Endothelial cell of umbilical vein (primary cell): Measurements from ENCODE around the gene PROB1. TPM values are rescaled to one million over a fixed set of nuclear protein-coding genes. Genes with fewer than 3 reads are reported as not detected.

ENCODE experiments used
- BruUV-seq: library from RNA; stranded (reverse); fragments of 400-500 nt; replicated peaks from 2 replicates; lab custom pipeline; 2021; lab: Mats Ljungman, UMichigan
- CTCF ChIA-PET: fragments of 300-600, 350-600 bp; sonication (Branson Sonifier 250); formaldehyde crosslinking; loops from one replicate; lab custom pipeline; 2021; ENCODE audit warnings: antibody characterized with exemption, inconsistent platforms; lab: Charles Lee
- POLR2A ChIA-PET: fragments of 300-600, 350-600 bp; sonication (Branson Sonifier 250); formaldehyde crosslinking; loops from one replicate; lab custom pipeline; 2021; ENCODE audit warnings: antibody characterized with exemption, inconsistent platforms; lab: Charles Lee
- DNase-seq: peaks from one replicate; pipeline ENCODE4 v3.0.0-alpha.2; 2011; ENCODE audit warnings: low read depth, low spot score
- FAIRE-seq: peaks from 2 replicates; lab custom pipeline; 2011; peaks lifted over from hg19 to GRCh38; lab: Jason Lieb, UNC
- H2AFZ ChIP-seq: 2 replicates; pipeline ENCODE4 v1.6.0; 2012; ENCODE audit warnings: low read depth, low read length, control low read depth, inconsistent platforms
- H3K27ac ChIP-seq: 2 replicates; pipeline ENCODE4 v1.5.1; 2011; ENCODE audit warnings: low read depth, mild to moderate bottlenecking, control low read depth, low read length, moderate library complexity; ENCODE audit not compliant: insufficient read depth
- H3K27me3 ChIP-seq, 2 experiments: 2 replicates each; pipeline versions ENCODE4 v1.6.0 to v1.6.1; 2011; ENCODE audit warnings: low read length in 2 of 2, mixed read lengths in 1 of 2; ENCODE audit not compliant: control insufficient read depth in 2 of 2, insufficient read depth in 2 of 2
- H3K36me3 ChIP-seq, 2 experiments: 2 replicates in 1 of 2; 3 replicates in 1 of 2; pipeline ENCODE4 v1.5.1; 2011; ENCODE audit warnings: low read length in 2 of 2, mild to moderate bottlenecking in 1 of 2, moderate library complexity in 1 of 2; ENCODE audit not compliant: control insufficient read depth in 2 of 2, insufficient read depth in 2 of 2; ENCODE audit errors: extremely low read depth in 1 of 2
- H3K4me1 ChIP-seq: 3 replicates; pipeline ENCODE4 v1.5.1; 2011; ENCODE audit warnings: mild to moderate bottlenecking, low read length; ENCODE audit not compliant: control insufficient read depth, insufficient read depth; ENCODE audit errors: extremely low read depth
- H3K4me2 ChIP-seq: 2 replicates; pipeline ENCODE4 v1.6.1; 2011; ENCODE audit warnings: low read length, control low read depth, mixed read lengths; ENCODE audit not compliant: insufficient read depth
- H3K4me3 ChIP-seq, 3 experiments: fragments of 200-600 bp in 1 of 3; sonication (generic), shearing (Covaris generic) in 1 of 3; replicated peaks in 1 of 3; 2 replicates each; pipeline ENCODE4 v1.5.1; 2011 to 2016; ENCODE audit warnings: control low read depth in 3 of 3, low read length in 3 of 3, mild to moderate bottlenecking in 2 of 3, inconsistent platforms in 1 of 3, low read depth in 1 of 3, moderate library complexity in 1 of 3; ENCODE audit not compliant: insufficient read depth in 1 of 3
- H3K79me2 ChIP-seq: 2 replicates; pipeline ENCODE4 v1.6.0; 2012; ENCODE audit warnings: low read length, inconsistent platforms; ENCODE audit not compliant: control insufficient read depth, insufficient read depth
- H3K9ac ChIP-seq: replicated peaks from 2 replicates; pipeline ENCODE3; 2011; ENCODE audit warnings: low read length, control low read depth; ENCODE audit not compliant: insufficient read depth; ENCODE audit errors: extremely low read depth
- H3K9me1 ChIP-seq: replicated peaks from 3 replicates; pipeline ENCODE4 v1.6.0; 2011; ENCODE audit warnings: mild to moderate bottlenecking, low read length; ENCODE audit not compliant: control insufficient read depth, insufficient read depth; ENCODE audit errors: extremely low read depth
- H3K9me3 ChIP-seq: replicated peaks from 2 replicates; pipeline ENCODE4 v1.5.1; 2012; ENCODE audit warnings: low read length, inconsistent platforms; ENCODE audit not compliant: control insufficient read depth, insufficient read depth
- H4K20me1 ChIP-seq: replicated peaks from 2 replicates; pipeline ENCODE3; 2011; ENCODE audit warnings: mild to moderate bottlenecking, low read length; ENCODE audit not compliant: control insufficient read depth, insufficient read depth; ENCODE audit errors: extremely low read depth
- EZH2 ChIP-seq: IDR thresholded peaks from 2 replicates; pipeline ENCODE4 v1.6.1; 2012; ENCODE audit warnings: borderline replicate concordance, low read depth, mild to moderate bottlenecking, moderate library complexity, low read length, inconsistent platforms; ENCODE audit not compliant: severe bottlenecking
- FOS ChIP-seq: IDR thresholded peaks from 2 replicates; pipeline ENCODE4 v1.6.1; 2011; ENCODE audit warnings: mild to moderate bottlenecking, low read length, moderate library complexity, borderline replicate concordance; ENCODE audit not compliant: insufficient read depth
- GATA2 ChIP-seq: IDR thresholded peaks from 2 replicates; pipeline ENCODE4 v1.7.0; 2011; ENCODE audit warnings: low read depth, mild to moderate bottlenecking, moderate library complexity, mixed read lengths, low read length; ENCODE audit not compliant: insufficient read length, insufficient read depth
- JUN ChIP-seq: IDR thresholded peaks from 2 replicates; pipeline ENCODE4 v1.6.1; 2011; ENCODE audit warnings: borderline replicate concordance, low read depth; ENCODE audit not compliant: insufficient read length, insufficient read depth
- MYC ChIP-seq: IDR thresholded peaks from one replicate; pipeline ENCODE4 v1.6.1; 2011; ENCODE audit warnings: mild to moderate bottlenecking, low read depth, low read length
- POLR2A ChIP-seq: IDR thresholded peaks from 2 replicates; pipeline ENCODE4 v1.6.1; 2012; ENCODE audit warnings: low read depth, mild to moderate bottlenecking, control low read depth, low read length
- POLR2AphosphoS5 ChIP-seq: IDR thresholded peaks from 2 replicates; pipeline ENCODE4 v1.6.1; 2012; ENCODE audit warnings: low read depth, mild to moderate bottlenecking, control low read depth, low read length, moderate library complexity; ENCODE audit not compliant: insufficient read depth
- dilution Hi-C: fragments of 300-500 bp; cut with MboI; formaldehyde crosslinking; loops from one replicate; pipeline ENCODE4 v1.15.0; 2019; ENCODE audit warnings: low sequenced_read_pairs; ENCODE audit not compliant: extremely low pct_ligation_motif_present
- intact Hi-C: fragments of 100-400 bp; cut with micrococcal nuclease; formaldehyde crosslinking; loops from one replicate; pipeline ENCODE4 v1.10.0; 2022
- polyA plus RNA-seq, 4 experiments: library from polyadenylated mRNA; depleted of rRNA in 3 of 4; stranded (reverse) in 3 of 4; unstranded in 1 of 4; fragments of >200 nt; gene quantifications; 2 replicates each; pipeline versions ENCODE4 v1.2.1 to v1.2.3, GENCODE V29; 2011 to 2012; ENCODE audit warnings: missing spikeins in 1 of 4
- total RNA-seq: library from RNA; stranded (reverse); gene quantifications from 2 replicates; pipeline ENCODE4 v1.2.3, GENCODE V29; 2021
- TF ChIP-seq, protein P1 (sequence below): IDR thresholded peaks from 2 replicates; pipeline ENCODE4 v1.6.1; 2011; ENCODE audit not compliant: insufficient read depth, insufficient read length
- TF ChIP-seq, protein P2 (sequence below), 2 donors: IDR thresholded peaks; 1 replicate in 1 of 2; 2 replicates in 1 of 2; pipeline ENCODE4 v1.5.1; 2011; ENCODE audit warnings: low read length in 2 of 2, mild to moderate bottlenecking in 2 of 2, moderate library complexity in 2 of 2, control low read depth in 1 of 2, inconsistent platforms in 1 of 2, low read depth in 1 of 2; ENCODE audit not compliant: insufficient read depth in 1 of 2; ENCODE audit errors: extremely low read depth in 1 of 2

The PROB1 gene
- total and polyA plus RNA-seq, 2 donors (not counting 3 experiments of a cell fraction or from before 2014, with no cell fraction given): 0.47 to 1.9 TPM

DNA sequence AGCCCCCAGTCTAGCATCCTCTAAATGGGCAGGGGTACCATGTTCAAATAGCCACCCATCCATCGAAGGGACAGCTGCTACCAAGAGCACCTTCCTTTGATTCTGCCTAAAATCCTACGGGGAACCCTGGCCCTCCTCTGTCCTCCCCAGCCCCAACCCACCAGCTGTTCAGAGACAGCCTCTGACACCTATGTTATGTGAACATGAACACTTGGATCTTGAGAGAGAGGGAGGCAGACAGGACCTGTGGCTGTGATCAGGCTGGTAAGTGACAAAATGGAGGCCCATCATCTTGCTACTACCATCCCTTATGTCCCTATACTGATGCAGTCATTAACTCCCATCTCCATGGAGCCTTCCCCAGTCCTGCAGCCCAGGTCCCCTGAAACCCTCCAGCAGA is 20.0 kb downstream of the PROB1 start:
- intact Hi-C loops (no loop called here), dilution Hi-C loops (no loop called here)
- no peak overlapping the region for H2AFZ ChIP-seq
- peaks cover 2 to 3% of the 10 kb centered on the region in 2 experiments for H3K36me3 ChIP-seq
- ChIA-PET POLR2A (no interaction called here), CTCF (interaction anchor here (1.2 kb wide), 1 partner anchor 21 kb away, joined by 3 read pairs; no protein-coding TSS in a partner anchor)
- no peak overlapping the region for H3K9ac ChIP-seq
- BruUV-seq: no TSS peak
- H3K4me1 ChIP-seq: no peaks in the 10 kb centered on the region
- H3K27me3 ChIP-seq: no peaks in the 10 kb centered on the region
- no peak overlapping the region for H3K4me2 ChIP-seq
- DNase-seq (no peak), FAIRE-seq (no peak)
- no peak overlapping the region for H3K4me3 ChIP-seq
- TF ChIP-seq EZH2: no peak
- TF ChIP-seq JUN: no peak
- TF ChIP-seq GATA2: no peak
- TF ChIP-seq POLR2AphosphoS5: no peak
- no peak for TF ChIP-seq POLR2A
- TF ChIP-seq, protein P1, sequence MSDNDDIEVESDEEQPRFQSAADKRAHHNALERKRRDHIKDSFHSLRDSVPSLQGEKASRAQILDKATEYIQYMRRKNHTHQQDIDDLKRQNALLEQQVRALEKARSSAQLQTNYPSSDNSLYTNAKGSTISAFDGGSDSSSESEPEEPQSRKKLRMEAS: no peak
- TF ChIP-seq MYC: no peak
- TF ChIP-seq FOS: no peak
- TF ChIP-seq, protein P2, sequence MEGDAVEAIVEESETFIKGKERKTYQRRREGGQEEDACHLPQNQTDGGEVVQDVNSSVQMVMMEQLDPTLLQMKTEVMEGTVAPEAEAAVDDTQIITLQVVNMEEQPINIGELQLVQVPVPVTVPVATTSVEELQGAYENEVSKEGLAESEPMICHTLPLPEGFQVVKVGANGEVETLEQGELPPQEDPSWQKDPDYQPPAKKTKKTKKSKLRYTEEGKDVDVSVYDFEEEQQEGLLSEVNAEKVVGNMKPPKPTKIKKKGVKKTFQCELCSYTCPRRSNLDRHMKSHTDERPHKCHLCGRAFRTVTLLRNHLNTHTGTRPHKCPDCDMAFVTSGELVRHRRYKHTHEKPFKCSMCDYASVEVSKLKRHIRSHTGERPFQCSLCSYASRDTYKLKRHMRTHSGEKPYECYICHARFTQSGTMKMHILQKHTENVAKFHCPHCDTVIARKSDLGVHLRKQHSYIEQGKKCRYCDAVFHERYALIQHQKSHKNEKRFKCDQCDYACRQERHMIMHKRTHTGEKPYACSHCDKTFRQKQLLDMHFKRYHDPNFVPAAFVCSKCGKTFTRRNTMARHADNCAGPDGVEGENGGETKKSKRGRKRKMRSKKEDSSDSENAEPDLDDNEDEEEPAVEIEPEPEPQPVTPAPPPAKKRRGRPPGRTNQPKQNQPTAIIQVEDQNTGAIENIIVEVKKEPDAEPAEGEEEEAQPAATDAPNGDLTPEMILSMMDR (IDR thresholded peaks at IDR 0.05; ENCODE audit: extremely low read depth in 1 of 2, insufficient read depth in 1 of 2, low read depth in 1 of 2, low read length in 2 of 2): no peak
- no peaks in the 10 kb centered on the region for H3K9me1 ChIP-seq
- no peaks in the 10 kb centered on the region for H4K20me1 ChIP-seq
- no peak overlapping the region for H3K27ac ChIP-seq
- H3K9me3 ChIP-seq: no peaks in the 10 kb centered on the region
- no peaks in the 10 kb centered on the region for H3K79me2 ChIP-seq
